Measurements from ENCODE around the gene CHURC1. TPM values are rescaled to one million over a fixed set of nuclear protein-coding genes. Genes with fewer than 3 reads are reported as not detected.

The CHURC1 gene
- total RNA-seq, 1 experiment from 2014 or later: 61.9 TPM

GRCh38 chr14:64937821-64938193, 23.6 kb downstream of the CHURC1 start:
- Histone ChIP-seq H3K27me3 (replicated peaks; ENCODE audit: insufficient read depth, low read depth, low read length, poor library complexity) (no peaks in the 10 kb centered on the region), H3K27ac (ENCODE audit: low read depth, low read length, poor library complexity, severe bottlenecking) (no peak overlapping the region), H3K9me3 (ENCODE audit: low read depth, low read length, poor library complexity, severe bottlenecking) (no peaks in the 10 kb centered on the region), H3K36me3 (ENCODE audit: insufficient read depth, low read length, poor library complexity, severe bottlenecking) (no peaks in the 10 kb centered on the region), H3K4me1 (ENCODE audit: insufficient read depth, low read length, poor library complexity, severe bottlenecking) (peaks cover 19% of the 10 kb centered on the region), H3K4me3 (ENCODE audit: low read depth, low read length, poor library complexity, severe bottlenecking) (no peak overlapping the region)
- POLR2A ChIA-PET (ENCODE audit: low non-redundant PET): no interaction called here
- intact Hi-C loops (cut with micrococcal nuclease; ENCODE audit: unreplicated experiment): no loop called here
- CTCF ChIA-PET: no interaction called here
- TF ChIP-seq EZH2 (IDR thresholded peaks at IDR 0.05; ENCODE audit: borderline replicate concordance, low read depth, low read length, poor library complexity, severe bottlenecking): no peak
- TF ChIP-seq, protein P1, sequence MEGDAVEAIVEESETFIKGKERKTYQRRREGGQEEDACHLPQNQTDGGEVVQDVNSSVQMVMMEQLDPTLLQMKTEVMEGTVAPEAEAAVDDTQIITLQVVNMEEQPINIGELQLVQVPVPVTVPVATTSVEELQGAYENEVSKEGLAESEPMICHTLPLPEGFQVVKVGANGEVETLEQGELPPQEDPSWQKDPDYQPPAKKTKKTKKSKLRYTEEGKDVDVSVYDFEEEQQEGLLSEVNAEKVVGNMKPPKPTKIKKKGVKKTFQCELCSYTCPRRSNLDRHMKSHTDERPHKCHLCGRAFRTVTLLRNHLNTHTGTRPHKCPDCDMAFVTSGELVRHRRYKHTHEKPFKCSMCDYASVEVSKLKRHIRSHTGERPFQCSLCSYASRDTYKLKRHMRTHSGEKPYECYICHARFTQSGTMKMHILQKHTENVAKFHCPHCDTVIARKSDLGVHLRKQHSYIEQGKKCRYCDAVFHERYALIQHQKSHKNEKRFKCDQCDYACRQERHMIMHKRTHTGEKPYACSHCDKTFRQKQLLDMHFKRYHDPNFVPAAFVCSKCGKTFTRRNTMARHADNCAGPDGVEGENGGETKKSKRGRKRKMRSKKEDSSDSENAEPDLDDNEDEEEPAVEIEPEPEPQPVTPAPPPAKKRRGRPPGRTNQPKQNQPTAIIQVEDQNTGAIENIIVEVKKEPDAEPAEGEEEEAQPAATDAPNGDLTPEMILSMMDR (conservative IDR thresholded peaks at IDR 0.05; ENCODE audit: low read depth, low read length): peak; percentile 25; the same call in 1 of the 2 replicates
- no peak for DNase-seq (ENCODE audit: low spot score)
- no TSS peak for BruUV-seq (replicated peaks)

DNA sequence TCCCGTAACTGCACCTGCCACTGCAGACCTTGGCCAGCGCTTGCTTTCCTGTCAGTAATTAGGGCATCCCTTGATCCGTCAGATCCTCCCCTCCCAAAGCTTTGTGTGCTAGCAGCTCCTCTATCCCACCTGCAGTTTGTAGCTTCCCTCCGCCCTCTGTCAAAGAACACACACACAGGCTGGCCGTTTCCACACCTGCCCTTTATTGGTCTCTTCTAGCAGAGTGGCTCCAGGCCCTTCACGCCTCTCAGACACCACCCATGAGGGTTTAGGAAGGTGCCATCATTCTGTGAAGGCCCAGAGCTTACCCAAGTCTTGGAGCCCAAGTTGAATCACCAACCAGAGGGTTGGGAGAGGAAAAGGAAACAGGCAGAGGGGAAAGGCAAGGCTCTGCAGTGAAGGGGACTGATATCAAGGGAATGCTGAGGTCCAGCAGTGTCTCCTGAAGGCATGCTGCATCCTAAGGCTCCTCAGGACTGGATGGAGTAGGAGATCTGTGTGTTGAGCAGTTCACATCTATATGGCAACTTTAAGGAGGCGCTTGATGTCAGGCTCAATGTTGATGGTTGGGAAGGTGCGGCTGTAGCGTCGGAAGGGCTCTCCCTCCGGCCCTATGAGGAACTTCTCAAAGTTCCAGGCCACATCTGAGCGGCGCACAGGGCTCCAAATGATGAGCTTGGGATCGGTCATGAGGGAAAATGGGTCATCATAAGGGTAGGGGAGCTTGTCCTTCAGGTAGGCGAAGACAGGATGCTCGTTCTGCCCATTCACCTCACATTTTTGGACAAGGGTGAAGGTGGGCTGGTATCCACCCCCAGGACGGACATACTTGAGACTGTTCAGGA, 24.9 kb downstream of the CHURC1 start:
- DNase-seq (ENCODE audit: low spot score): no peak
- POLR2A ChIA-PET (ENCODE audit: low non-redundant PET): no interaction called here
- no peaks in the 10 kb centered on the region for H3K9me3 ChIP-seq (ENCODE audit: low read depth, low read length, poor library complexity, severe bottlenecking)
- TF ChIP-seq EZH2 (IDR thresholded peaks at IDR 0.05; ENCODE audit: borderline replicate concordance, low read depth, low read length, poor library complexity, severe bottlenecking): no peak
- TF ChIP-seq, protein P1 (conservative IDR thresholded peaks at IDR 0.05; ENCODE audit: low read depth, low read length): no peak
- H3K36me3 ChIP-seq (ENCODE audit: insufficient read depth, low read length, poor library complexity, severe bottlenecking): no peaks in the 10 kb centered on the region
- no TSS peak for BruUV-seq (replicated peaks)
- no peak overlapping the region for H3K4me3 ChIP-seq (ENCODE audit: low read depth, low read length, poor library complexity, severe bottlenecking)
- peaks cover 18% of the 10 kb centered on the region for H3K4me1 ChIP-seq (ENCODE audit: insufficient read depth, low read length, poor library complexity, severe bottlenecking)
- H3K27ac ChIP-seq (ENCODE audit: low read depth, low read length, poor library complexity, severe bottlenecking): no peak overlapping the region
- CTCF ChIA-PET: no interaction called here
- intact Hi-C loops (cut with micrococcal nuclease; ENCODE audit: unreplicated experiment): no loop called here
- H3K27me3 ChIP-seq (replicated peaks; ENCODE audit: insufficient read depth, low read depth, low read length, poor library complexity): no peaks in the 10 kb centered on the region

- no TSS peak for BruUV-seq (replicated peaks)
- no peak for DNase-seq (ENCODE audit: low spot score)
- H3K9me3 ChIP-seq (ENCODE audit: low read depth, low read length, poor library complexity, severe bottlenecking): no peaks in the 10 kb centered on the region
- no peak overlapping the region for H3K27ac ChIP-seq (ENCODE audit: low read depth, low read length, poor library complexity, severe bottlenecking)
- H3K4me3 ChIP-seq (ENCODE audit: low read depth, low read length, poor library complexity, severe bottlenecking): no peak overlapping the region
- TF ChIP-seq, protein P1 (conservative IDR thresholded peaks at IDR 0.05; ENCODE audit: low read depth, low read length): no peak
- no peak for TF ChIP-seq EZH2 (IDR thresholded peaks at IDR 0.05; ENCODE audit: borderline replicate concordance, low read depth, low read length, poor library complexity, severe bottlenecking)
- H3K4me1 ChIP-seq (ENCODE audit: insufficient read depth, low read length, poor library complexity, severe bottlenecking): peaks cover 12% of the 10 kb centered on the region
- POLR2A ChIA-PET (ENCODE audit: low non-redundant PET): no interaction called here
- no peaks in the 10 kb centered on the region for H3K36me3 ChIP-seq (ENCODE audit: insufficient read depth, low read length, poor library complexity, severe bottlenecking)
- no peaks in the 10 kb centered on the region for H3K27me3 ChIP-seq (replicated peaks; ENCODE audit: insufficient read depth, low read depth, low read length, poor library complexity)
- CTCF ChIA-PET: no interaction called here
- intact Hi-C loops (cut with micrococcal nuclease; ENCODE audit: unreplicated experiment): no loop called here
Measured at GRCh38 chr14:64939817-64940190, 25.5 kb downstream of the CHURC1 start.

All from A673 (cell line).